H1 (cell line): ENCODE measurements around the gene SHC3. TPM values are rescaled to one million over a fixed set of nuclear protein-coding genes. Genes with fewer than 3 reads are reported as not detected.

Source experiments
- CTCF ChIA-PET: fragments of 300-600 bp; sonication (Branson Sonifier 250); formaldehyde crosslinking; loops from one replicate; lab custom pipeline; 2021; ENCODE audit not compliant: partially characterized antibody; lab: Charles Lee
- POLR2A ChIA-PET: fragments of 300-600 bp; sonication (Branson Sonifier 250); formaldehyde crosslinking; loops from one replicate; lab custom pipeline; 2021; ENCODE audit warnings: inconsistent platforms; ENCODE audit not compliant: partially characterized antibody; lab: Charles Lee
- DNase-seq, 2 experiments: peaks; one replicate each; pipeline versions ENCODE4 v3.0.0 to v3.0.0-alpha.2; 2010 to 2022; ENCODE audit warnings: low spot score in 2 of 2, low read depth in 1 of 2, mixed read lengths in 1 of 2
- FAIRE-seq: peaks from 2 replicates; lab custom pipeline; 2011; peaks lifted over from hg19 to GRCh38; lab: Jason Lieb, UNC
- H2AFZ ChIP-seq: 2 replicates; pipeline ENCODE4 v1.8.1; 2012; ENCODE audit warnings: low read length, inconsistent platforms
- H2AK5ac ChIP-seq: 2 replicates; pipeline ENCODE4 v1.6.1; 2013; ENCODE audit warnings: low read depth, low read length
- H2BK120ac ChIP-seq: replicated peaks from 2 replicates; pipeline ENCODE3; 2013; ENCODE audit warnings: low read depth, low read length, inconsistent platforms
- H2BK12ac ChIP-seq: 2 replicates; pipeline ENCODE4 v1.6.1; 2013; ENCODE audit warnings: low read depth, low read length
- H2BK15ac ChIP-seq: 2 replicates; pipeline ENCODE4 v1.6.1; 2013; ENCODE audit warnings: low read length
- H2BK20ac ChIP-seq: 2 replicates; pipeline ENCODE4 v1.6.1; 2013; ENCODE audit warnings: low read length
- H2BK5ac ChIP-seq: 2 replicates; pipeline ENCODE4 v1.6.1; 2013; ENCODE audit warnings: low read depth, low read length
- H3K14ac ChIP-seq: 2 replicates; pipeline ENCODE4 v1.6.1; 2013; ENCODE audit warnings: inconsistent platforms; ENCODE audit not compliant: insufficient read length
- H3K18ac ChIP-seq: 2 replicates; pipeline ENCODE4 v1.6.1; 2013; ENCODE audit warnings: low read length; ENCODE audit errors: extremely low read depth
- H3K23ac ChIP-seq: 2 replicates; pipeline ENCODE4 v1.6.1; 2013; ENCODE audit warnings: inconsistent platforms; ENCODE audit not compliant: insufficient read length
- H3K23me2 ChIP-seq: 2 replicates; pipeline ENCODE4 v1.6.1; 2013; ENCODE audit warnings: low read depth, low read length
- H3K27ac ChIP-seq: 2 replicates; pipeline ENCODE4 v1.6.1; 2011; ENCODE audit warnings: low read depth, low read length, inconsistent platforms
- H3K27me3 ChIP-seq, 4 experiments: replicated peaks in 1 of 4; 1 replicate in 1 of 4; 2 replicates in 3 of 4; pipeline versions ENCODE4 v1.6.1 to v1.8.1; 2011 to 2013; ENCODE audit warnings: low read length in 3 of 4, mild to moderate bottlenecking in 3 of 4, inconsistent platforms in 2 of 4, mixed read lengths in 2 of 4, moderate library complexity in 1 of 4; ENCODE audit not compliant: control insufficient read depth in 3 of 4, insufficient read depth in 3 of 4; ENCODE audit errors: extremely low read depth in 1 of 4
- H3K36me3 ChIP-seq, 4 experiments: 2 replicates each; pipeline versions ENCODE4 v1.6.1 to v1.8.1; 2011 to 2013; ENCODE audit warnings: mild to moderate bottlenecking in 4 of 4, low read length in 3 of 4, moderate library complexity in 2 of 4, control low read depth in 1 of 4, inconsistent platforms in 1 of 4; ENCODE audit not compliant: insufficient read depth in 4 of 4, control insufficient read depth in 2 of 4
- H3K4ac ChIP-seq: replicated peaks from 2 replicates; pipeline ENCODE3; 2013; ENCODE audit warnings: low read length, low read depth, mixed read lengths, inconsistent platforms; ENCODE audit not compliant: insufficient read length
- H3K4me1 ChIP-seq, 4 experiments: replicated peaks in 1 of 4; 1 replicate in 1 of 4; 2 replicates in 3 of 4; pipeline versions ENCODE4 v1.6.1 to v1.8.1; 2011 to 2013; ENCODE audit warnings: low read length in 3 of 4, inconsistent platforms in 2 of 4, mixed read lengths in 1 of 4; ENCODE audit not compliant: insufficient read depth in 4 of 4, control insufficient read depth in 3 of 4
- H3K4me2 ChIP-seq, 2 experiments: 2 replicates each; pipeline versions ENCODE4 v1.6.1 to v1.8.1; 2011 to 2013; ENCODE audit warnings: low read depth in 2 of 2, low read length in 2 of 2, control low read depth in 1 of 2, inconsistent platforms in 1 of 2, mild to moderate bottlenecking in 1 of 2; ENCODE audit not compliant: insufficient read depth in 1 of 2
- H3K4me3 ChIP-seq, 4 experiments: fragments of 200-600, 300-600 bp in 1 of 4; sonication (generic), shearing (Covaris generic), sonication (Bioruptor Twin) in 1 of 4; 2 replicates each; pipeline versions ENCODE4 v1.5.1 to v1.8.1; 2011 to 2016; ENCODE audit warnings: low read length in 4 of 4, low read depth in 3 of 4, control low read depth in 2 of 4, inconsistent platforms in 2 of 4, mild to moderate bottlenecking in 2 of 4, mixed read lengths in 1 of 4, moderate library complexity in 1 of 4; ENCODE audit not compliant: insufficient read depth in 2 of 4; ENCODE audit errors: extremely low read depth in 1 of 4
- H3K56ac ChIP-seq: replicated peaks from 2 replicates; pipeline ENCODE3; 2013; ENCODE audit warnings: low read depth, mild to moderate bottlenecking, mixed read lengths, low read length, inconsistent platforms; ENCODE audit not compliant: insufficient read length
- H3K79me1 ChIP-seq: 2 replicates; pipeline ENCODE4 v1.6.1; 2013; ENCODE audit warnings: low read depth, low read length, control low read depth
- H3K79me2 ChIP-seq, 2 experiments: 2 replicates each; pipeline versions ENCODE4 v1.6.1 to v1.8.1; 2012 to 2013; ENCODE audit warnings: low read length in 2 of 2, mild to moderate bottlenecking in 2 of 2, inconsistent platforms in 1 of 2; ENCODE audit not compliant: insufficient read depth in 2 of 2, control insufficient read depth in 1 of 2
- H3K9ac ChIP-seq, 4 experiments: replicated peaks in 1 of 4; 1 replicate in 1 of 4; 2 replicates in 3 of 4; pipeline versions ENCODE4 v1.6.1 to v1.8.1; 2011 to 2013; ENCODE audit warnings: low read depth in 3 of 4, low read length in 3 of 4, control low read depth in 2 of 4, mild to moderate bottlenecking in 2 of 4, moderate library complexity in 2 of 4, inconsistent platforms in 1 of 4; ENCODE audit errors: extremely low read depth in 1 of 4
- H3K9me3 ChIP-seq, 2 experiments: 2 replicates each; pipeline versions ENCODE4 v1.6.1 to v1.8.1; 2012 to 2013; ENCODE audit warnings: mild to moderate bottlenecking in 2 of 2, moderate library complexity in 2 of 2, control low read depth in 1 of 2, inconsistent platforms in 1 of 2, low read depth in 1 of 2, low read length in 1 of 2, mixed read lengths in 1 of 2; ENCODE audit not compliant: insufficient read depth in 2 of 2
- H4K20me1 ChIP-seq, 2 experiments: replicated peaks in 1 of 2; 2 replicates each; pipeline versions ENCODE3 to v1.8.1; 2011 to 2013; ENCODE audit warnings: inconsistent platforms in 2 of 2, low read length in 2 of 2, mild to moderate bottlenecking in 1 of 2; ENCODE audit not compliant: insufficient read depth in 2 of 2, control insufficient read depth in 1 of 2
- H4K5ac ChIP-seq: 2 replicates; pipeline ENCODE4 v1.6.1; 2013; ENCODE audit warnings: low read length, low read depth, mixed read lengths, inconsistent platforms; ENCODE audit not compliant: insufficient read length
- H4K8ac ChIP-seq: 2 replicates; pipeline ENCODE4 v1.8.0; 2013; ENCODE audit warnings: mild to moderate bottlenecking, moderate library complexity, low read length, inconsistent platforms; ENCODE audit not compliant: insufficient read depth; ENCODE audit errors: extremely low read depth
- H4K91ac ChIP-seq: replicated peaks from 2 replicates; pipeline ENCODE3; 2013; ENCODE audit warnings: low read length, mixed read lengths, inconsistent platforms; ENCODE audit not compliant: insufficient read length
- ASH2L ChIP-seq: fragments of 200-600, 300-600 bp; sonication (generic); IDR thresholded peaks from one replicate; pipeline ENCODE4 v1.7.1; 2017; ENCODE audit warnings: low read length
- BCL11A ChIP-seq, 2 experiments: IDR thresholded peaks; one replicate each; pipeline ENCODE4 v1.6.1; 2011; ENCODE audit warnings: low read depth in 2 of 2, low read length in 2 of 2, mild to moderate bottlenecking in 2 of 2
- CBX5 ChIP-seq: fragments of 300-800, 300-1000 bp; sonication (generic); IDR thresholded peaks from 2 replicates; pipeline ENCODE4 v1.7.1; 2016; ENCODE audit warnings: antibody characterized with exemption, low read length, low read depth
- CHD1 ChIP-seq: IDR thresholded peaks from 2 replicates; pipeline ENCODE4 v1.6.1; 2012; ENCODE audit warnings: low read depth, low read length, improper control_type of control experiment
- FOSL1 ChIP-seq: IDR thresholded peaks from 2 replicates; pipeline ENCODE4 v1.6.1; 2011; ENCODE audit warnings: mild to moderate bottlenecking, low read depth, low read length, moderate library complexity; ENCODE audit not compliant: insufficient read depth
- JUN ChIP-seq: IDR thresholded peaks from 2 replicates; pipeline ENCODE4 v1.6.1; 2011; ENCODE audit warnings: low read depth, mild to moderate bottlenecking, improper control_type of control experiment, low read length
- RBBP5 ChIP-seq: IDR thresholded peaks from 2 replicates; pipeline ENCODE4 v1.7.1; 2012; ENCODE audit warnings: low read depth, mild to moderate bottlenecking, inconsistent platforms, low read length, moderate library complexity, borderline replicate concordance
- SIN3A ChIP-seq, 2 experiments: IDR thresholded peaks in 1 of 2; conservative IDR thresholded peaks in 1 of 2; 2 replicates each; pipeline ENCODE4 v1.6.1; 2011 to 2012; ENCODE audit warnings: low read length in 2 of 2, improper control_type of control experiment in 1 of 2, low read depth in 1 of 2, mild to moderate bottlenecking in 1 of 2
- SIRT6 ChIP-seq: IDR thresholded peaks from one replicate; pipeline ENCODE4 v1.7.1; 2012; ENCODE audit warnings: low read length, inconsistent platforms
- SP1 ChIP-seq: IDR thresholded peaks from 2 replicates; pipeline ENCODE4 v1.6.1; 2011; ENCODE audit warnings: low read depth, low read length
- SP2 ChIP-seq: IDR thresholded peaks from 2 replicates; pipeline ENCODE4 v1.6.1; 2012; ENCODE audit warnings: mild to moderate bottlenecking, low read length, inconsistent platforms
- SRF ChIP-seq: IDR thresholded peaks from 2 replicates; pipeline ENCODE4 v1.6.1; 2011; ENCODE audit warnings: mild to moderate bottlenecking, low read depth, low read length, moderate library complexity
- TBP ChIP-seq: IDR thresholded peaks from 2 replicates; pipeline ENCODE4 v1.6.1; 2011; ENCODE audit warnings: low read depth, low read length, improper control_type of control experiment
- TCF12 ChIP-seq: IDR thresholded peaks from 2 replicates; pipeline ENCODE4 v1.6.1; 2011; ENCODE audit warnings: low read depth, mild to moderate bottlenecking, low read length
- WGBS, 2 experiments: shearing (Covaris generic) in 1 of 2; methylation state at CpG; one replicate each; pipeline versions ENCODE4 v1.1.6 to v1.1.7; 2013 to 2015; ENCODE audit warnings: low lambda C conversion rate in 2 of 2, mixed read lengths in 2 of 2, inconsistent platforms in 1 of 2, low coverage in 1 of 2, missing lambda C conversion rate in 1 of 2; ENCODE audit not compliant: insufficient replicate concordance in 2 of 2, insufficient coverage in 1 of 2, insufficient read length in 1 of 2; ENCODE audit errors: extremely low coverage in 1 of 2, missing lambda C conversion rate in 1 of 2; 5-methylcytosine and 5-hydroxymethylcytosine counted together
- polyA plus RNA-seq, 7 experiments: library from polyadenylated mRNA; depleted of rRNA in 3 of 7; stranded (reverse) in 5 of 7; unstranded in 2 of 7; fragments of >200 nt in 5 of 7; fragments of 200-250 nt in 2 of 7; gene quantifications; 1 replicate in 5 of 7; 2 replicates in 1 of 7; 4 replicates in 1 of 7; pipeline versions ENCODE4 v1.2.1 to v1.2.3, GENCODE V29; 2011 to 2013; ENCODE audit warnings: missing spikeins in 2 of 7, mixed read lengths in 2 of 7
- total RNA-seq: library from RNA; stranded (reverse); fragmentation: NEBNext Ultra II Directional; extraction: Animal tissue kit (Norgen Biotek cat#: 25700); gene quantifications from 2 replicates; pipeline ENCODE4 v1.2.1, GENCODE V29; 2021
- TF ChIP-seq, protein P1 (sequence below): IDR thresholded peaks from 2 replicates; pipeline ENCODE4 v1.6.1; 2012; ENCODE audit warnings: inconsistent platforms

Gene SHC3
- total and polyA plus RNA-seq, 2 of the 8 experiments (the other 6 are each of a cell fraction or from before 2014, with no cell fraction given), result 1.4 to 7.1 TPM

DNA sequence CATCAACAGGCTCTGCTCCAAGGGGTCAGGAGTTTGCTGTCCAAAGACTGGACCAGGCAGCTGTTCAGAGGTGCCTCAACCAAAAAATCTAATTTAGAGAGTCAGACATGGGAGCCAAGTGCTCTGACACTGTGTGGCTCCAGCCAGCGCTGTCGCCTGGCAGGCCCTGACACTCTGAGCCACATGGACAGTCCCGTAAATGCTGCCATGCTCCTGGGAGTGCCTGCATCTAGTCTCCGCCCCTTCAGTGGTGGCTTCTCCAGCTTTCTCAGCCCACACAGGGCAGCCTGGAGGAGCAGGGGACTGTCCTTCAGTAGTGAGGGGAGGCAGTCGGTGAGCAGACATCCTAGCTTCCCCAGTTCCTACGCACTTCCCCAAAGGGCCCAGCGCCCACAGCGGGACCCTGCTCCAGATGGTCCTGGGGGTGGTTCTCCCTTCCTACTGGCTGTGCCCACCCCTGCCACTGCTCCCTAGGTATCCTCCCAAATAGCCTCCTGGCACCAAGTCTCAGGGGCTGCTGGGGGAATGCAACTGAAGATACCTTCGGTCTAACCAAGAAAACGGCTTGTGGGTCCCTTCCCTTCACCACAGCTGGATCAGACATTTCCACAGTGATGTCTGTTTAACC lies 72.3 kb downstream of the SHC3 start:
- H3K9ac ChIP-seq, result no peak overlapping the region
- H3K4me3 ChIP-seq, result no peak overlapping the region
- no peaks in the 10 kb centered on the region for H3K23me2 ChIP-seq
- H3K4ac ChIP-seq, result no peak overlapping the region
- H3K27me3 ChIP-seq, result no peaks in the 10 kb centered on the region
- no peak overlapping the region for H2AK5ac ChIP-seq
- no peak overlapping the region for H2BK12ac ChIP-seq
- DNase-seq, result no peak
- peaks cover 18 to 19% of the 10 kb centered on the region in 2 experiments for H3K9me3 ChIP-seq
- H3K14ac ChIP-seq, result no peak overlapping the region
- H3K23ac ChIP-seq, result no peak overlapping the region
- no peak overlapping the region for H3K18ac ChIP-seq
- CTCF ChIA-PET, result no interaction called here
- H2BK120ac ChIP-seq, result no peak overlapping the region
- WGBS, 2 experiments, result 91% methylated on average over 10 of the region's 10 CpGs; no CpG with 5 or more reads in 1 of the 2 experiments
- no peaks in the 10 kb centered on the region for H3K79me1 ChIP-seq
- H3K4me2 ChIP-seq, result no peak overlapping the region
- H4K91ac ChIP-seq, result no peak overlapping the region
- H4K8ac ChIP-seq, result peak overlapping the region; percentile 45; the same call in 1 of the 2 replicates
- peaks cover 0 to 5% (median 0%) of the 10 kb centered on the region in 4 experiments; a peak in 2 of 8 replicates for H3K36me3 ChIP-seq
- no peak for FAIRE-seq
- no peaks in the 10 kb centered on the region for H3K4me1 ChIP-seq
- no peak overlapping the region for H2BK5ac ChIP-seq
- H2AFZ ChIP-seq, result no peak overlapping the region
- H3K27ac ChIP-seq, result no peak overlapping the region
- POLR2A ChIA-PET, result interaction anchor here (0.6 kb wide), 1 partner anchor 653 kb away, joined by 3 read pairs; no protein-coding TSS in a partner anchor
- H4K5ac ChIP-seq, result no peak overlapping the region
- no peak overlapping the region for H3K56ac ChIP-seq
- H2BK15ac ChIP-seq, result no peak overlapping the region
- H4K20me1 ChIP-seq, result peaks cover 0 to 2% of the 10 kb centered on the region in 2 experiments
- H2BK20ac ChIP-seq, result no peak overlapping the region
- no peaks in the 10 kb centered on the region for H3K79me2 ChIP-seq
- TF ChIP-seq TCF12, result no peak
- TF ChIP-seq RBBP5, result no peak
- TF ChIP-seq CHD1, result no peak
- no peak for TF ChIP-seq SIN3A (conservative IDR thresholded peaks at IDR 0.05 in 1 of 2, IDR thresholded peaks at IDR 0.05 in 1 of 2; ENCODE audit: low read depth in 1 of 2, low read length in 2 of 2)
- TF ChIP-seq ASH2L, result no peak
- no peak for TF ChIP-seq SP2
- no peak for TF ChIP-seq BCL11A (IDR thresholded peaks at IDR 0.05; ENCODE audit: low read depth in 2 of 2, low read length in 2 of 2)
- TF ChIP-seq, protein P1, sequence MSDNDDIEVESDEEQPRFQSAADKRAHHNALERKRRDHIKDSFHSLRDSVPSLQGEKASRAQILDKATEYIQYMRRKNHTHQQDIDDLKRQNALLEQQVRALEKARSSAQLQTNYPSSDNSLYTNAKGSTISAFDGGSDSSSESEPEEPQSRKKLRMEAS, result no peak
- TF ChIP-seq TBP, result no peak
- TF ChIP-seq SIRT6, result no peak
- no peak for TF ChIP-seq CBX5
- TF ChIP-seq JUN, result no peak
- no peak for TF ChIP-seq FOSL1
- TF ChIP-seq SP1, result no peak
- TF ChIP-seq SRF, result no peak
